Left ventricle myocardium inferior (tissue), 1 donor: Measurements from ENCODE around the gene NSFL1C. TPM values are rescaled to one million over a fixed set of nuclear protein-coding genes. Genes with fewer than 3 reads are reported as not detected.

Source experiments
- DNase-seq: peaks from one replicate; pipeline ENCODE4 v3.0.0-alpha.2; 2020
- H3K27ac ChIP-seq: fragments of 200-600 bp; replicated peaks from 2 replicates; pipeline ENCODE4 v1.8.0; 2021
- H3K27me3 ChIP-seq: fragments of 200-600 bp; 2 replicates; pipeline ENCODE4 v1.8.0; 2021; ENCODE audit warnings: low read depth
- H3K36me3 ChIP-seq: fragments of 200-600 bp; 2 replicates; pipeline ENCODE4 v1.8.0; 2021
- H3K4me1 ChIP-seq: fragments of 200-600 bp; 2 replicates; pipeline ENCODE4 v1.8.0; 2021
- H3K4me3 ChIP-seq: fragments of 200-600 bp; 2 replicates; pipeline ENCODE4 v1.8.0; 2021; ENCODE audit warnings: mild to moderate bottlenecking, moderate library complexity
- H3K9me3 ChIP-seq: fragments of 200-600 bp; replicated peaks from 2 replicates; pipeline ENCODE4 v1.8.0; 2021
- CTCF ChIP-seq: fragments of 200-600 bp; IDR thresholded peaks from 2 replicates; pipeline ENCODE4 v1.8.0; 2021; ENCODE audit warnings: antibody characterized with exemption, mild to moderate bottlenecking, borderline replicate concordance
- intact Hi-C: fragments of 100-400 bp; cut with micrococcal nuclease; formaldehyde crosslinking; loops from one replicate; pipeline ENCODE4 v1.11.0; 2022
- total RNA-seq: library from RNA; stranded (reverse); fragmentation: NEBNext Ultra II Directional; extraction: Animal tissue kit (Norgen Biotek cat#: 25700); gene quantifications from one replicate; pipeline ENCODE4 v1.2.1, GENCODE V29; 2021
- donor health status: DM: no; HTN: yes; CAD: no; lungs with severe emphysema.

Gene NSFL1C
- total RNA-seq, 1 donor from 2014 or later = 56.6 TPM

- Histone ChIP-seq H3K4me3 (peak overlapping the region; percentile 41), H3K4me1 (peaks cover 6% of the 10 kb centered on the region)
Observed at GRCh38 chr20:1490643-1491195, 24.1 kb upstream of the NSFL1C start.

GRCh38 chr20:1489764-1490436 lies 23.3 kb upstream of the NSFL1C start:
- Histone ChIP-seq H3K4me3 (peak overlapping the region; percentile 41), H3K4me1 (peaks cover 6% of the 10 kb centered on the region), H3K36me3 (no peaks in the 10 kb centered on the region), H3K27me3 (peaks cover 22% of the 10 kb centered on the region), H3K9me3 (no peaks in the 10 kb centered on the region), H3K27ac (peak overlapping the region; percentile 69)
- intact Hi-C loops = no loop called here
- TF ChIP-seq CTCF = no peak
- DNase-seq = no peak

More at GRCh38 chr20:1490643-1491195, 24.1 kb upstream of the NSFL1C start:
- intact Hi-C loops = no loop called here
- peak overlapping the region; percentile 69 for H3K27ac ChIP-seq
- DNase-seq = no peak
- TF ChIP-seq CTCF = no peak
- no peaks in the 10 kb centered on the region for H3K36me3 ChIP-seq
- H3K27me3 ChIP-seq = peaks cover 21% of the 10 kb centered on the region
- no peaks in the 10 kb centered on the region for H3K9me3 ChIP-seq

- Histone ChIP-seq H3K9me3 (no peaks in the 10 kb centered on the region), H3K27me3 (peaks cover 26% of the 10 kb centered on the region), H3K4me3 (peak overlapping the region; percentile 20), H3K27ac (peak overlapping the region; percentile 36), H3K36me3 (no peaks in the 10 kb centered on the region), H3K4me1 (peaks cover 6% of the 10 kb centered on the region)
- no peak for TF ChIP-seq CTCF
- no peak for DNase-seq
- intact Hi-C loops = no loop called here
Observed at GRCh38 chr20:1489325-1489724, 22.7 kb upstream of the NSFL1C start.

GRCh38 chr20:1486566-1486965 lies 19.9 kb upstream of the NSFL1C start:
- intact Hi-C loops = no loop called here
- no peak for TF ChIP-seq CTCF
- H3K27ac ChIP-seq = no peak overlapping the region
- H3K4me3 ChIP-seq = no peak overlapping the region
- H3K4me1 ChIP-seq = no peaks in the 10 kb centered on the region
- DNase-seq = no peak
- H3K9me3 ChIP-seq = no peaks in the 10 kb centered on the region
- H3K27me3 ChIP-seq = peaks cover 51% of the 10 kb centered on the region
- no peaks in the 10 kb centered on the region for H3K36me3 ChIP-seq

- TF ChIP-seq CTCF = no peak
- Histone ChIP-seq H3K27ac (no peak overlapping the region), H3K4me3 (no peak overlapping the region), H3K9me3 (no peaks in the 10 kb centered on the region), H3K36me3 (no peaks in the 10 kb centered on the region), H3K27me3 (peaks cover 58% of the 10 kb centered on the region), H3K4me1 (no peaks in the 10 kb centered on the region)
- intact Hi-C loops = no loop called here
- DNase-seq = no peak
Observed at GRCh38 chr20:1484438-1485116, 17.9 kb upstream of the NSFL1C start.
